ENCODE measurements around the gene SPAG17.

Gene SPAG17

GRCh38 chr1:118160806-118161205 is 24.2 kb downstream of the SPAG17 start:
- DNase-seq (ENCODE audit: low spot score) = no peak

GRCh38 chr1:118159569-118159968 is 25.5 kb downstream of the SPAG17 start:
- DNase-seq (ENCODE audit: low spot score) = no peak

GRCh38 chr1:118158924-118159323 is 26.1 kb downstream of the SPAG17 start:
- DNase-seq (ENCODE audit: low spot score) = no peak

GRCh38 chr1:118157506-118157905 is 27.5 kb downstream of the SPAG17 start:
- no peak for DNase-seq (ENCODE audit: low spot score)

GRCh38 chr1:118155106-118155505 is 29.9 kb downstream of the SPAG17 start:
- no peak for DNase-seq (ENCODE audit: low spot score)

GRCh38 chr1:118154220-118154619 is 30.8 kb downstream of the SPAG17 start:
- no peak for DNase-seq (ENCODE audit: low spot score)

- no peak for DNase-seq (ENCODE audit: low spot score)
Measured at GRCh38 chr1:118151312-118151937, 33.6 kb downstream of the SPAG17 start.

GRCh38 chr1:118149799-118150198 is 35.2 kb downstream of the SPAG17 start:
- DNase-seq (ENCODE audit: low spot score) = no peak

GRCh38 chr1:118148034-118148433 is 37.0 kb downstream of the SPAG17 start:
- no peak for DNase-seq (ENCODE audit: low spot score)

GRCh38 chr1:118147522-118147921 is 37.5 kb downstream of the SPAG17 start:
- DNase-seq (ENCODE audit: low spot score) = no peak

GRCh38 chr1:118145721-118146120 is 39.3 kb downstream of the SPAG17 start:
- no peak for DNase-seq (ENCODE audit: low spot score)

GRCh38 chr1:118144684-118145083 is 40.3 kb downstream of the SPAG17 start:
- no peak for DNase-seq (ENCODE audit: low spot score)

GRCh38 chr1:118143831-118144230 is 41.2 kb downstream of the SPAG17 start:
- no peak for DNase-seq (ENCODE audit: low spot score)

GRCh38 chr1:118143121-118143520 is 41.9 kb downstream of the SPAG17 start:
- DNase-seq (ENCODE audit: low spot score) = no peak

- no peak for DNase-seq (ENCODE audit: low spot score)
Measured at GRCh38 chr1:118142546-118142945, 42.5 kb downstream of the SPAG17 start.

- no peak for DNase-seq (ENCODE audit: low spot score)
Measured at GRCh38 chr1:118137900-118138299, 47.1 kb downstream of the SPAG17 start.

GRCh38 chr1:118136187-118136941 is 48.7 kb downstream of the SPAG17 start:
- DNase-seq (ENCODE audit: low spot score) = no peak

- no peak for DNase-seq (ENCODE audit: low spot score)
Measured at GRCh38 chr1:118132000-118132399, 53.0 kb downstream of the SPAG17 start.

GRCh38 chr1:118128761-118129160 is 56.3 kb downstream of the SPAG17 start:
- DNase-seq (ENCODE audit: low spot score) = no peak

GRCh38 chr1:118124064-118124463 is 61.0 kb downstream of the SPAG17 start:
- no peak for DNase-seq (ENCODE audit: low spot score)

GRCh38 chr1:118123116-118123839 is 61.8 kb downstream of the SPAG17 start:
- no peak for DNase-seq (ENCODE audit: low spot score)

- DNase-seq (ENCODE audit: low spot score) = no peak
Measured at GRCh38 chr1:118122234-118123004, 62.6 kb downstream of the SPAG17 start.

Data from germinal center (tissue), 1 donor.